HepG2 (cell line): ENCODE results near the gene CSF1R.

Experiments
- FOXK2 ChIP-seq: fragments of 450-650 bp; IDR thresholded peaks from 2 replicates; pipeline ENCODE4 v1.6.1; 2016
- MTA3 ChIP-seq: sonication (generic); formaldehyde crosslinking; IDR thresholded peaks from 2 replicates; pipeline ENCODE4 v1.4.0; 2020; ENCODE audit warnings: missing genetic modification reagents
- SMC3 ChIP-seq: IDR thresholded peaks from 2 replicates; pipeline ENCODE4 v1.6.1; 2011; ENCODE audit warnings: low read length, improper control_type of control experiment

- TF ChIP-seq FOXK2: no peak
- no peak for TF ChIP-seq SMC3
- TF ChIP-seq MTA3: no peak
Measured at GRCh38 chr5:150085191-150085912, 1.0 kb downstream of the CSF1R start.
